Superior temporal gyrus (tissue), 1 donor: ENCODE results near the gene KLF6.
A peak's percentile ranks its signal among the peaks of the same experiment; 100 is the strongest.
"Not testable (repeated sequence)": the region's sequence is repeated elsewhere in the genome, so short reads cannot be mapped to it uniquely, and the experiment has no call there.

ENCODE experiments used
- DNase-seq: peaks from one replicate; pipeline ENCODE4 v3.0.0-alpha.2; 2016; ENCODE audit errors: extremely low spot score

KLF6 gene

GRCh38 chr10:3757250-3757637 is 27.8 kb downstream of the KLF6 start:
- DNase-seq = no peak

- no peak for DNase-seq
Measured at GRCh38 chr10:3756360-3756740, 28.7 kb downstream of the KLF6 start.

GRCh38 chr10:3755440-3756359 is 29.3 kb downstream of the KLF6 start:
- peak; percentile 80 for DNase-seq

- peak; percentile 48 for DNase-seq
Measured at GRCh38 chr10:3754727-3755439, 30.1 kb downstream of the KLF6 start.

- no peak for DNase-seq
Measured at GRCh38 chr10:3750854-3751253, 34.2 kb downstream of the KLF6 start.

- peak; percentile 57 for DNase-seq
Measured at GRCh38 chr10:3750006-3750816, 34.8 kb downstream of the KLF6 start.

GRCh38 chr10:3749600-3749999 is 35.4 kb downstream of the KLF6 start:
- no peak for DNase-seq

GRCh38 chr10:3749011-3749410 is 36.0 kb downstream of the KLF6 start:
- no peak for DNase-seq

- DNase-seq = no peak
Measured at GRCh38 chr10:3748484-3748883, 36.5 kb downstream of the KLF6 start.

GRCh38 chr10:3747984-3748383 is 37.0 kb downstream of the KLF6 start:
- no peak for DNase-seq

- DNase-seq = no peak
Measured at GRCh38 chr10:3747248-3747960, 37.6 kb downstream of the KLF6 start.

- no peak for DNase-seq
Measured at GRCh38 chr10:3746634-3747033, 38.4 kb downstream of the KLF6 start.

- DNase-seq = no peak
Measured at GRCh38 chr10:3745521-3745920, 39.5 kb downstream of the KLF6 start.

GRCh38 chr10:3741688-3742461 is 43.1 kb downstream of the KLF6 start:
- no peak for DNase-seq

- DNase-seq = no peak
Measured at GRCh38 chr10:3740157-3740871, 44.7 kb downstream of the KLF6 start.

GRCh38 chr10:3738855-3739350 is 46.1 kb downstream of the KLF6 start:
- DNase-seq = no peak

- DNase-seq = no peak
Measured at GRCh38 chr10:3737864-3738263, 47.1 kb downstream of the KLF6 start.

- DNase-seq = no peak
Measured at GRCh38 chr10:3735175-3735574, 49.8 kb downstream of the KLF6 start.

GRCh38 chr10:3734111-3734510 is 50.9 kb downstream of the KLF6 start:
- no peak for DNase-seq

GRCh38 chr10:3732183-3732582 is 52.8 kb downstream of the KLF6 start:
- not testable (repeated sequence) for DNase-seq
